SK-N-SH treated with all-trans-retinoic acid at 6 μM for 48 hours (cell line): ENCODE data around the gene PLCD3.

ENCODE experiments used
- ATAC-seq: fragments of 200-7000 bp; cut with Tn5 transposase; 3 replicates; pipeline ENCODE4 v1.9.1; 2020; ENCODE audit warnings: mild to moderate bottlenecking, moderate library complexity
- ARNTL ChIP-seq: fragments of 450-650 bp; formaldehyde crosslinking; IDR thresholded peaks from 2 replicates; pipeline ENCODE4 v1.5.0; 2020; ENCODE audit warnings: low read depth, mild to moderate bottlenecking, moderate library complexity, borderline replicate concordance
- ESRRG ChIP-seq: fragments of 250-450 bp; sonication (Bioruptor Pico); IDR thresholded peaks from 2 replicates; pipeline ENCODE4 v1.6.1; 2021; ENCODE audit warnings: mild to moderate bottlenecking
- GLIS3 ChIP-seq: fragments of 250-450 bp; sonication (Bioruptor Pico); IDR thresholded peaks from 2 replicates; pipeline ENCODE4 v1.5.0; 2020; ENCODE audit warnings: mild to moderate bottlenecking, moderate library complexity
- OSR1 ChIP-seq: fragments of 250-450 bp; sonication (Bioruptor Pico); IDR thresholded peaks from 2 replicates; pipeline ENCODE4 v1.8.0; 2022; ENCODE audit warnings: moderate library complexity, mild to moderate bottlenecking, inconsistent platforms
- PATZ1 ChIP-seq: fragments of 250-450 bp; sonication (Bioruptor Pico); IDR thresholded peaks from 2 replicates; pipeline ENCODE4 v1.8.0; 2020; ENCODE audit warnings: mild to moderate bottlenecking, moderate library complexity, borderline replicate concordance
- POU6F1 ChIP-seq: fragments of 250-450 bp; sonication (Bioruptor Pico); IDR thresholded peaks from 2 replicates; pipeline ENCODE4 v1.8.0; 2021; ENCODE audit warnings: low read depth, mild to moderate bottlenecking, moderate library complexity, borderline replicate concordance
- PPARA ChIP-seq: fragments of 250-450 bp; sonication (Bioruptor Pico); IDR thresholded peaks from 2 replicates; pipeline ENCODE4 v1.5.0; 2020; ENCODE audit warnings: mild to moderate bottlenecking, borderline replicate concordance
- RARB ChIP-seq: fragments of 250-450 bp; sonication (Bioruptor Pico); IDR thresholded peaks from 2 replicates; pipeline ENCODE4 v1.8.0; 2021; ENCODE audit warnings: mild to moderate bottlenecking, moderate library complexity
- SNAI2 ChIP-seq: fragments of 250-450 bp; sonication (Bioruptor Pico); IDR thresholded peaks from 2 replicates; pipeline ENCODE4 v1.5.0; 2020; ENCODE audit warnings: mild to moderate bottlenecking, moderate library complexity
- TCF4 ChIP-seq: fragments of 250-450 bp; sonication (Bioruptor Pico); IDR thresholded peaks from 2 replicates; pipeline ENCODE4 v1.8.0; 2021; ENCODE audit warnings: mild to moderate bottlenecking, moderate library complexity, borderline replicate concordance
- TOX ChIP-seq: fragments of 250-450 bp; sonication (Bioruptor Pico); IDR thresholded peaks from 2 replicates; pipeline ENCODE4 v1.8.0; 2021; ENCODE audit warnings: mild to moderate bottlenecking, moderate library complexity, borderline replicate concordance
- TSHZ2 ChIP-seq: fragments of 250-450 bp; sonication (Bioruptor Pico); IDR thresholded peaks from 2 replicates; pipeline ENCODE4 v1.5.0; 2020; ENCODE audit warnings: mild to moderate bottlenecking, moderate library complexity
- ZC3H10 ChIP-seq: fragments of 250-450 bp; sonication (Bioruptor Pico); IDR thresholded peaks from 2 replicates; pipeline ENCODE4 v1.5.1; 2021; ENCODE audit warnings: mild to moderate bottlenecking, moderate library complexity
- ZFP3 ChIP-seq: fragments of 250-450 bp; sonication (Bioruptor Pico); IDR thresholded peaks from 2 replicates; pipeline ENCODE4 v1.5.0; 2020; ENCODE audit warnings: mild to moderate bottlenecking, moderate library complexity
- ZFP30 ChIP-seq: fragments of 450-650 bp; formaldehyde crosslinking; IDR thresholded peaks from 2 replicates; pipeline ENCODE4 v1.5.0; 2022; ENCODE audit warnings: mild to moderate bottlenecking, moderate library complexity
- ZNF565 ChIP-seq: fragments of 450-650 bp; formaldehyde crosslinking; conservative IDR thresholded peaks from 2 replicates; pipeline ENCODE4 v1.5.0; 2020; ENCODE audit warnings: low read depth, mild to moderate bottlenecking, moderate library complexity
- ZNF70 ChIP-seq: fragments of 450-650 bp; formaldehyde crosslinking; IDR thresholded peaks from 2 replicates; pipeline ENCODE4 v1.5.0; 2020; ENCODE audit warnings: mild to moderate bottlenecking, moderate library complexity
- ZNF8 ChIP-seq: fragments of 450-650 bp; formaldehyde crosslinking; IDR thresholded peaks from 2 replicates; pipeline ENCODE4 v1.5.0; 2020; ENCODE audit warnings: mild to moderate bottlenecking, moderate library complexity
- TF ChIP-seq, protein P1 (sequence below): fragments of 250-450 bp; sonication (Bioruptor Pico); IDR thresholded peaks from 2 replicates; pipeline ENCODE4 v1.5.1; 2021; ENCODE audit warnings: mild to moderate bottlenecking, moderate library complexity
- TF ChIP-seq, protein P2 (sequence below): fragments of 250-450 bp; sonication (Bioruptor Pico); IDR thresholded peaks from 2 replicates; pipeline ENCODE4 v1.5.1; 2020; ENCODE audit warnings: low read depth, mild to moderate bottlenecking, moderate library complexity

The PLCD3 gene

DNA sequence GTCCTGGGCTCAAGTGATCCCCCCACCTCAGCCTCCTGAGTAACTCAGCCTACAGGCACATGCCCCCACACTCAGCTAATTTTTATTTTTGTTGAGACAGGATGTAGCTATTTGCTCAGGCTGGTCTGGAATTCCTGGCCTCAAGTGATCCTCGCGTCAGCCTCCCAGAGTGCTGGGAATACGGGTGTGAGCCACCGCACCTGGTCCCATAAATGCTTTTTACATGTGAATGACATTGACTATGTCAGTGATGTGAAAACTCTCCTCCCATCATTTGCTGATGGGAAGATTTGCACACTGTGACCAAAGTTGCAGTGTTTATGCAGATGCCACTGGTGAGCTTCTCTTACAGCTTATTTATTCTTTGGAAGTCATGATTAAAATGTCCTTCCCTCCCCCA, 15.0 kb downstream of the PLCD3 start (continued):
- TF ChIP-seq POU6F1 (CRISPR knock-in tag) = no peak

DNA sequence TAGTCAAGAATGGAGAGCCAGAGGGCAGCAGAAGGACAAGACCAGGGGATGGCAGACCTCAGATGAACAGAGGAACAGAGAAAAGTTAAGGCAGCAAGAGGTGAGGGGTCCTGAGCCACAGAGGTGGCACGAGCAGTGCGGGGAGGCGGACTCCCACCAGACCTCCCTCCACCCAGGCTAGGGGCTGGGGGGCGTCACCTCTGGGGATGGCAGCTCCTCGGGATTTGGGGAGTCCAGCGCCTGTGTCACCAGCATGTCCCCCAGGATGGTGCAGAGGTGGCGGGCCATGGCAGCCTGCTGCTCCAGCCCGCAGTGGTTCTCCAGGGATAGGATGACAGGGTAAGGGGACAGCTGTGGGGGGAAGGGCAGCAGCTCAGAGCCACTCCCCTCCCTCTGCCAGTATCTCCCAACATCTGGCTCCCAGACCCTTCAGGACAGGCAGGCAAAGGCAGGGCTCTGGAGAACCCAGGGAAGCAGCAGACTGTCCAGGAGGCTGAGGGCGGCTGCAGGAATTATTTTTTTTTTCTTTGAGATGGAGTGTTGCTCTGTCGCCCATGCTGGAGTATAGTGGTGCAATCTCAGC, 15.8 kb downstream of the PLCD3 start:
- peak; percentile 48; the same call in 1 of the 2 replicates for TF ChIP-seq TCF4
- TF ChIP-seq ZNF70 (CRISPR knock-in tag) = no peak
- ATAC-seq = peak; percentile 17; the same call in 1 of the 3 replicates

- no peak for ATAC-seq
These were observed 16.4 kb downstream of the PLCD3 start for GRCh38 chr17:45115871-45116270.

GRCh38 chr17:45115015-45115625, 17.2 kb downstream of the PLCD3 start:
- no peak for ATAC-seq
- TF ChIP-seq TCF4 = no peak
- no peak for TF ChIP-seq ESRRG (CRISPR knock-in tag)
- TF ChIP-seq ZNF8 = no peak
- TF ChIP-seq TOX = no peak
- no peak for TF ChIP-seq RARB (CRISPR knock-in tag)
- TF ChIP-seq, protein P1, sequence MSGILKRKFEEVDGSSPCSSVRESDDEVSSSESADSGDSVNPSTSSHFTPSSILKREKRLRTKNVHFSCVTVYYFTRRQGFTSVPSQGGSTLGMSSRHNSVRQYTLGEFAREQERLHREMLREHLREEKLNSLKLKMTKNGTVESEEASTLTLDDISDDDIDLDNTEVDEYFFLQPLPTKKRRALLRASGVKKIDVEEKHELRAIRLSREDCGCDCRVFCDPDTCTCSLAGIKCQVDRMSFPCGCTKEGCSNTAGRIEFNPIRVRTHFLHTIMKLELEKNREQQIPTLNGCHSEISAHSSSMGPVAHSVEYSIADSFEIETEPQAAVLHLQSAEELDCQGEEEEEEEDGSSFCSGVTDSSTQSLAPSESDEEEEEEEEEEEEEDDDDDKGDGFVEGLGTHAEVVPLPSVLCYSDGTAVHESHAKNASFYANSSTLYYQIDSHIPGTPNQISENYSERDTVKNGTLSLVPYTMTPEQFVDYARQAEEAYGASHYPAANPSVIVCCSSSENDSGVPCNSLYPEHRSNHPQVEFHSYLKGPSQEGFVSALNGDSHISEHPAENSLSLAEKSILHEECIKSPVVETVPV (CRISPR knock-in tag) = no peak
- TF ChIP-seq PATZ1 (CRISPR knock-in tag) = no peak
- no peak for TF ChIP-seq ZFP3
- TF ChIP-seq SNAI2 (CRISPR knock-in tag) = no peak
- no peak for TF ChIP-seq OSR1 (CRISPR knock-in tag)
- no peak for TF ChIP-seq PPARA (CRISPR knock-in tag)
- TF ChIP-seq ARNTL = no peak
- no peak for TF ChIP-seq ZC3H10
- no peak for TF ChIP-seq ZNF565 (CRISPR knock-in tag)
- no peak for TF ChIP-seq ZFP30
- TF ChIP-seq POU6F1 (CRISPR knock-in tag) = no peak
- no peak for TF ChIP-seq TSHZ2 (CRISPR knock-in tag)
- TF ChIP-seq GLIS3 = no peak
- TF ChIP-seq, protein P2, sequence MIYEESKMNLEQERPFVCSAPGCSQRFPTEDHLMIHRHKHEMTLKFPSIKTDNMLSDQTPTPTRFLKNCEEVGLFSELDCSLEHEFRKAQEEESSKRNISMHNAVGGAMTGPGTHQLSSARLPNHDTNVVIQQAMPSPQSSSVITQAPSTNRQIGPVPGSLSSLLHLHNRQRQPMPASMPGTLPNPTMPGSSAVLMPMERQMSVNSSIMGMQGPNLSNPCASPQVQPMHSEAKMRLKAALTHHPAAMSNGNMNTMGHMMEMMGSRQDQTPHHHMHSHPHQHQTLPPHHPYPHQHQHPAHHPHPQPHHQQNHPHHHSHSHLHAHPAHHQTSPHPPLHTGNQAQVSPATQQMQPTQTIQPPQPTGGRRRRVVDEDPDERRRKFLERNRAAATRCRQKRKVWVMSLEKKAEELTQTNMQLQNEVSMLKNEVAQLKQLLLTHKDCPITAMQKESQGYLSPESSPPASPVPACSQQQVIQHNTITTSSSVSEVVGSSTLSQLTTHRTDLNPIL (CRISPR knock-in tag) = no peak

More at GRCh38 chr17:45115871-45116270, 16.4 kb downstream of the PLCD3 start:
- TF ChIP-seq ZNF70 (CRISPR knock-in tag) = no peak
- TF ChIP-seq PPARA (CRISPR knock-in tag) = no peak
- TF ChIP-seq PATZ1 (CRISPR knock-in tag) = no peak
